SK-N-SH (cell line): ENCODE results near the gene AGPAT3. TPM values are rescaled to one million over a fixed set of nuclear protein-coding genes. Genes with fewer than 3 reads are reported as not detected.

Experiments
- CTCF ChIA-PET: fragments of 300-600, 350-600 bp; formaldehyde crosslinking; extraction: SDS; loops from one replicate; lab custom pipeline; 2021; lab: Yijun Ruan, JAX
- POLR2A ChIA-PET: fragments of 350-600 bp; sonication (Branson Sonifier 250); formaldehyde crosslinking; extraction: SDS; loops from one replicate; lab custom pipeline; 2020; ENCODE audit warnings: antibody characterized with exemption, inconsistent platforms; lab: Yijun Ruan, JAX
- DNase-seq: peaks from one replicate; pipeline ENCODE4 v3.0.0; 2012
- H2AFZ ChIP-seq: fragments of 200-600 bp; sonication (generic); 2 replicates; pipeline ENCODE4 v1.8.1; 2016; ENCODE audit warnings: antibody characterized with exemption, mild to moderate bottlenecking, low read depth
- H3F3A ChIP-seq: fragments of 200-600 bp; sonication (generic); replicated peaks from 2 replicates; pipeline ENCODE3; 2016; ENCODE audit warnings: antibody characterized with exemption, mild to moderate bottlenecking; ENCODE audit not compliant: insufficient read depth
- H3K27ac ChIP-seq, 2 experiments: fragments of 200-500 bp in 1 of 2; fragments of 200-600 bp in 1 of 2; sonication (Bioruptor generic) in 1 of 2; sonication (generic), shearing (Covaris generic) in 1 of 2; 2 replicates each; pipeline versions ENCODE4 v1.5.1 to v1.6.1; 2014 to 2016; ENCODE audit warnings: low read depth in 2 of 2, inconsistent platforms in 1 of 2, low read length in 1 of 2, mild to moderate bottlenecking in 1 of 2, mixed read lengths in 1 of 2
- H3K27me3 ChIP-seq: fragments of 200-600 bp; sonication (generic), shearing (Covaris generic); 2 replicates; pipeline ENCODE4 v1.6.1; 2016; ENCODE audit warnings: mixed run types; ENCODE audit not compliant: insufficient read depth
- H3K36me3 ChIP-seq, 2 experiments: fragments of 200-500 bp in 1 of 2; fragments of 200-600 bp in 1 of 2; sonication (Bioruptor generic) in 1 of 2; sonication (generic) in 1 of 2; replicated peaks in 1 of 2; 2 replicates each; pipeline versions ENCODE3 to v1.5.1; 2014 to 2016; ENCODE audit warnings: low read length in 1 of 2, mild to moderate bottlenecking in 1 of 2; ENCODE audit not compliant: insufficient read depth in 2 of 2, control insufficient read depth in 1 of 2
- H3K4me1 ChIP-seq, 2 experiments: fragments of 200-500 bp in 1 of 2; fragments of 200-600 bp in 1 of 2; sonication (Bioruptor generic) in 1 of 2; sonication (generic), shearing (Covaris generic) in 1 of 2; 2 replicates each; pipeline versions ENCODE4 v1.5.1 to v1.6.1; 2014 to 2016; ENCODE audit warnings: low read depth in 1 of 2, low read length in 1 of 2, mixed run types in 1 of 2; ENCODE audit not compliant: insufficient read depth in 2 of 2, control insufficient read depth in 1 of 2
- H3K4me2 ChIP-seq: fragments of 200-600 bp; sonication (generic), shearing (Covaris generic); 2 replicates; pipeline ENCODE4 v1.6.1; 2017; ENCODE audit warnings: mixed run types
- H3K4me3 ChIP-seq, 2 experiments: fragments of 200-500 bp in 1 of 2; fragments of 200-600 bp in 1 of 2; sonication (Bioruptor generic) in 1 of 2; sonication (generic), shearing (Covaris generic) in 1 of 2; 2 replicates each; pipeline versions ENCODE4 v1.5.1 to v1.8.1; 2014 to 2016; ENCODE audit warnings: low read depth in 2 of 2, inconsistent platforms in 1 of 2, low read length in 1 of 2, mild to moderate bottlenecking in 1 of 2, mixed read lengths in 1 of 2, moderate library complexity in 1 of 2
- H3K79me2 ChIP-seq: fragments of 200-600 bp; sonication (generic); 2 replicates; pipeline ENCODE4 v1.8.1; 2017; ENCODE audit warnings: mild to moderate bottlenecking; ENCODE audit not compliant: insufficient read depth
- H3K9ac ChIP-seq: fragments of 200-600 bp; sonication (generic); 2 replicates; pipeline ENCODE4 v1.6.1; 2017; ENCODE audit warnings: mixed run types
- H3K9me2 ChIP-seq: fragments of 200-600 bp; sonication (generic); 2 replicates; pipeline ENCODE4 v1.6.1; 2017; ENCODE audit warnings: mixed run types
- H3K9me3 ChIP-seq: fragments of 200-600 bp; sonication (generic); 2 replicates; pipeline ENCODE4 v1.6.1; 2017; ENCODE audit warnings: mixed run types, mild to moderate bottlenecking, moderate library complexity
- H4K20me1 ChIP-seq: fragments of 200-600 bp; sonication (generic); 2 replicates; pipeline ENCODE4 v1.6.1; 2017; ENCODE audit warnings: mild to moderate bottlenecking, mixed run types; ENCODE audit not compliant: insufficient read depth
- EP300 ChIP-seq, 2 experiments: IDR thresholded peaks; 2 replicates each; pipeline versions ENCODE4 v1.4.0 to v1.6.1; 2012; ENCODE audit warnings: borderline replicate concordance in 1 of 2, low read depth in 1 of 2, low read length in 1 of 2
- FOXJ3 ChIP-seq: sonication (generic); formaldehyde crosslinking; IDR thresholded peaks from 2 replicates; pipeline ENCODE4 v1.5.1; 2020; ENCODE audit warnings: mild to moderate bottlenecking, missing genetic modification reagents
- JUND ChIP-seq: IDR thresholded peaks from 2 replicates; pipeline ENCODE4 v1.4.0; 2012
- MEF2A ChIP-seq: IDR thresholded peaks from 2 replicates; pipeline ENCODE4 v1.4.0; 2012; ENCODE audit warnings: low read depth, borderline replicate concordance
- NRF1 ChIP-seq: IDR thresholded peaks from 2 replicates; pipeline ENCODE4 v1.6.1; 2012; ENCODE audit warnings: low read depth, mild to moderate bottlenecking, low read length
- RAD21 ChIP-seq: IDR thresholded peaks from 2 replicates; pipeline ENCODE4 v1.6.1; 2012; ENCODE audit warnings: mild to moderate bottlenecking, low read length
- TCF12 ChIP-seq: IDR thresholded peaks from 2 replicates; pipeline ENCODE4 v1.4.0; 2012
- WGBS: methylation state at CpG from one replicate; pipeline ENCODE4 v1.1.6; 2017; ENCODE audit warnings: low lambda C conversion rate; 5-methylcytosine and 5-hydroxymethylcytosine counted together
- polyA plus RNA-seq, 3 experiments: library from polyadenylated mRNA; depleted of rRNA; stranded (reverse); fragments of >200 nt; gene quantifications; 2 replicates each; pipeline ENCODE4 v1.2.3, GENCODE V29; 2012
- TF ChIP-seq, protein P1 (sequence below): IDR thresholded peaks from 2 replicates; pipeline ENCODE4; 2012
- TF ChIP-seq, protein P2 (sequence below): IDR thresholded peaks from 2 replicates; pipeline ENCODE4 v1.6.1; 2012; ENCODE audit warnings: mild to moderate bottlenecking, low read depth, low read length, moderate library complexity
- TF ChIP-seq, protein P3 (sequence below): fragments of 150-350 bp; IDR thresholded peaks from 2 replicates; pipeline ENCODE4 v1.6.1; 2017; ENCODE audit warnings: antibody characterized with exemption, low read length, low read depth, borderline replicate concordance
- TF ChIP-seq, protein P4 (sequence below): IDR thresholded peaks from 2 replicates; pipeline ENCODE4 v1.4.0; 2012; ENCODE audit warnings: low read depth, borderline replicate concordance

The AGPAT3 gene
- polyA plus RNA-seq, 1 of the 3 experiments (the other 2 are of a cell fraction) = 35.3 TPM

DNA sequence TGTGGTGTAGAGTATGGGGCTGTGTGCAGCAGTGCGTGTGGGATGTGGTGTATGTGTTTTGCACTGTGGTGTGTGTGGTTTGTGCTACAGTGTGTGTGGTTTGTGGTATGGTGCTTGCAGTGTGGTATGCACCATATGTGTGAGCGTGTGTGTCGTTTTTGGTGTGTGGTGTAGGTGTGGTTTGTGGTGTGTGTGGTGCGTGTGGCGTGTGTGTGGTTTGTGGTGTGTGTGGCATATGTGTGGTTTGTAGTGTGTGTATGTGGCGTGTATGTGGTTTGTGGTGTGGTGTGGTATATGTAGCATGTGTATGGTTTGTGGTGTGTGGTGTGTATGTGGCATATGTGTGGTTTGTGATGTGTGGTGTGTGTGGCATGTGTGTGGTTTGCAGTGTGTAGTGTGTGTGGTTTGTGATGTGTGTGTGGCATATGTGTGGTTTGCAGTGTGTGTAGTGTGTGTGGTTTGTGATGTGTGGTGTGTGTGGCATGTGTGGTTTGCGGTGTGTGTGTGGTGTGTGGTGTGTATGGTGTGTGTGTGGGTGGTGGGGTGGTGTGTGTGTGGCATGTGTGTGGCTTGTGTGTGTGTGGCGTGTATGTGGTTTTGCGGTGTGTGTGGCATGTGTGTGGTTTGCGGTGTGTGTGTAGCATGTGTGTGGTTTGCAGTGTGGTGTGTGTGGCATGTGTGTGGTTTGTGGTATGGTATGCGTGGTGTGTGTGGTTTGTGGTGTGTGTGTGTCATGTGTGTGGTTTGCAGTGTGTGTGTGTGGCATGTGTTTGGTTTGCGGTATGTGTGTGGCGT, 93.5 kb downstream of the AGPAT3 start:
- H2AFZ ChIP-seq = no peak overlapping the region
- peaks cover 8 to 9% of the 10 kb centered on the region in 2 experiments; a peak in 2 of 4 replicates for H3K4me1 ChIP-seq
- H3K9me2 ChIP-seq = no peaks in the 10 kb centered on the region
- H3K79me2 ChIP-seq = peaks cover 5% of the 10 kb centered on the region; the same call in 1 of the 2 replicates
- DNase-seq = no peak
- H3K9ac ChIP-seq = no peak overlapping the region
- no peaks in the 10 kb centered on the region for H3F3A ChIP-seq
- no peaks in the 10 kb centered on the region for H3K9me3 ChIP-seq
- H3K4me3 ChIP-seq = no peak overlapping the region
- no peak overlapping the region for H3K27ac ChIP-seq
- H3K36me3 ChIP-seq = peaks cover 3 to 5% of the 10 kb centered on the region in 2 experiments
- TF ChIP-seq JUND (no peak), TCF12 (no peak), EP300 (IDR thresholded peaks at IDR 0.05; ENCODE audit: borderline replicate concordance in 1 of 2, low read depth in 1 of 2, low read length in 1 of 2) (no peak), RAD21 (no peak), FOXJ3 (CRISPR knock-in tag) (no peak), NRF1 (no peak), MEF2A (no peak)
- TF ChIP-seq, protein P1, sequence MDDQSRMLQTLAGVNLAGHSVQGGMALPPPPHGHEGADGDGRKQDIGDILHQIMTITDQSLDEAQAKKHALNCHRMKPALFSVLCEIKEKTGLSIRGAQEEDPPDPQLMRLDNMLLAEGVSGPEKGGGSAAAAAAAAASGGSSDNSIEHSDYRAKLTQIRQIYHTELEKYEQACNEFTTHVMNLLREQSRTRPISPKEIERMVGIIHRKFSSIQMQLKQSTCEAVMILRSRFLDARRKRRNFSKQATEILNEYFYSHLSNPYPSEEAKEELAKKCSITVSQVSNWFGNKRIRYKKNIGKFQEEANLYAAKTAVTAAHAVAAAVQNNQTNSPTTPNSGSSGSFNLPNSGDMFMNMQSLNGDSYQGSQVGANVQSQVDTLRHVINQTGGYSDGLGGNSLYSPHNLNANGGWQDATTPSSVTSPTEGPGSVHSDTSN = no peak
- TF ChIP-seq, protein P2, sequence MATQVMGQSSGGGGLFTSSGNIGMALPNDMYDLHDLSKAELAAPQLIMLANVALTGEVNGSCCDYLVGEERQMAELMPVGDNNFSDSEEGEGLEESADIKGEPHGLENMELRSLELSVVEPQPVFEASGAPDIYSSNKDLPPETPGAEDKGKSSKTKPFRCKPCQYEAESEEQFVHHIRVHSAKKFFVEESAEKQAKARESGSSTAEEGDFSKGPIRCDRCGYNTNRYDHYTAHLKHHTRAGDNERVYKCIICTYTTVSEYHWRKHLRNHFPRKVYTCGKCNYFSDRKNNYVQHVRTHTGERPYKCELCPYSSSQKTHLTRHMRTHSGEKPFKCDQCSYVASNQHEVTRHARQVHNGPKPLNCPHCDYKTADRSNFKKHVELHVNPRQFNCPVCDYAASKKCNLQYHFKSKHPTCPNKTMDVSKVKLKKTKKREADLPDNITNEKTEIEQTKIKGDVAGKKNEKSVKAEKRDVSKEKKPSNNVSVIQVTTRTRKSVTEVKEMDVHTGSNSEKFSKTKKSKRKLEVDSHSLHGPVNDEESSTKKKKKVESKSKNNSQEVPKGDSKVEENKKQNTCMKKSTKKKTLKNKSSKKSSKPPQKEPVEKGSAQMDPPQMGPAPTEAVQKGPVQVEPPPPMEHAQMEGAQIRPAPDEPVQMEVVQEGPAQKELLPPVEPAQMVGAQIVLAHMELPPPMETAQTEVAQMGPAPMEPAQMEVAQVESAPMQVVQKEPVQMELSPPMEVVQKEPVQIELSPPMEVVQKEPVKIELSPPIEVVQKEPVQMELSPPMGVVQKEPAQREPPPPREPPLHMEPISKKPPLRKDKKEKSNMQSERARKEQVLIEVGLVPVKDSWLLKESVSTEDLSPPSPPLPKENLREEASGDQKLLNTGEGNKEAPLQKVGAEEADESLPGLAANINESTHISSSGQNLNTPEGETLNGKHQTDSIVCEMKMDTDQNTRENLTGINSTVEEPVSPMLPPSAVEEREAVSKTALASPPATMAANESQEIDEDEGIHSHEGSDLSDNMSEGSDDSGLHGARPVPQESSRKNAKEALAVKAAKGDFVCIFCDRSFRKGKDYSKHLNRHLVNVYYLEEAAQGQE = no peak
- TF ChIP-seq, protein P3, sequence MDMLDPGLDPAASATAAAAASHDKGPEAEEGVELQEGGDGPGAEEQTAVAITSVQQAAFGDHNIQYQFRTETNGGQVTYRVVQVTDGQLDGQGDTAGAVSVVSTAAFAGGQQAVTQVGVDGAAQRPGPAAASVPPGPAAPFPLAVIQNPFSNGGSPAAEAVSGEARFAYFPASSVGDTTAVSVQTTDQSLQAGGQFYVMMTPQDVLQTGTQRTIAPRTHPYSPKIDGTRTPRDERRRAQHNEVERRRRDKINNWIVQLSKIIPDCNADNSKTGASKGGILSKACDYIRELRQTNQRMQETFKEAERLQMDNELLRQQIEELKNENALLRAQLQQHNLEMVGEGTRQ = no peak
- TF ChIP-seq, protein P4, sequence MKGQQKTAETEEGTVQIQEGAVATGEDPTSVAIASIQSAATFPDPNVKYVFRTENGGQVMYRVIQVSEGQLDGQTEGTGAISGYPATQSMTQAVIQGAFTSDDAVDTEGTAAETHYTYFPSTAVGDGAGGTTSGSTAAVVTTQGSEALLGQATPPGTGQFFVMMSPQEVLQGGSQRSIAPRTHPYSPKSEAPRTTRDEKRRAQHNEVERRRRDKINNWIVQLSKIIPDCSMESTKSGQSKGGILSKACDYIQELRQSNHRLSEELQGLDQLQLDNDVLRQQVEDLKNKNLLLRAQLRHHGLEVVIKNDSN = no peak
- no peak overlapping the region for H3K4me2 ChIP-seq
- CTCF ChIA-PET = no interaction called here
- H4K20me1 ChIP-seq = peaks cover 18% of the 10 kb centered on the region; the same call in 1 of the 2 replicates
- POLR2A ChIA-PET = no interaction called here
- 95% methylated on average over 13 of the region's 13 CpGs for WGBS
- H3K27me3 ChIP-seq = no peaks in the 10 kb centered on the region
